ENCODE data around the gene SIK2.
"Not testable (repeated sequence)": the region's sequence is repeated elsewhere in the genome, so short reads cannot be mapped to it uniquely, and the experiment has no call there.

SIK2 gene

GRCh38 chr11:111658493-111658892, 56.2 kb downstream of the SIK2 start:
- DNase-seq (ENCODE audit: low spot score), result not testable (repeated sequence)

- DNase-seq (ENCODE audit: low spot score), result no peak
Observed at GRCh38 chr11:111659201-111660115, 57.2 kb downstream of the SIK2 start.

- no peak for DNase-seq (ENCODE audit: low spot score)
Observed at GRCh38 chr11:111660822-111661221, 58.6 kb downstream of the SIK2 start.

GRCh38 chr11:111663820-111664219, 61.6 kb downstream of the SIK2 start:
- no peak for DNase-seq (ENCODE audit: low spot score)

DNA sequence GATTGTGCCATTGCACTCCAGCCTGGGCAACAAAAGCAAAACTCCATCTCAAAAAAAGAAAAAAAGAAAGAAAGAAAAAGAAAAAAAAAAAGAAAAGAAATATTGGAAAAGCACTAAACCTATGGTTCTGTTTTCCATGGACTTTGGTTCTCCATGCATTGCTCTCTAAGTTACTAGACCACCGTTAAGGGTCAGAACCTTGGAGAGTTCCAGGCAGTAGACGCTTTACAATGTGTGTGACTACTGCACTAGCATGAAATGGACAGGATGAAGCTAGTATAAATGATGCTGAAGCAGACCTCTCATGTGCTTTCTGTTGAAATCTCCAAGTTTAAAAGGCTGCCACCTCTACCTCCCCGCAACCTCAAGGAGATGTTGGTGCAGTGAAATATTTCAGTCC, 63.5 kb downstream of the SIK2 start:
- DNase-seq (ENCODE audit: low spot score), result no peak

GRCh38 chr11:111668980-111669379, 66.7 kb downstream of the SIK2 start:
- no peak for DNase-seq (ENCODE audit: low spot score)

DNA sequence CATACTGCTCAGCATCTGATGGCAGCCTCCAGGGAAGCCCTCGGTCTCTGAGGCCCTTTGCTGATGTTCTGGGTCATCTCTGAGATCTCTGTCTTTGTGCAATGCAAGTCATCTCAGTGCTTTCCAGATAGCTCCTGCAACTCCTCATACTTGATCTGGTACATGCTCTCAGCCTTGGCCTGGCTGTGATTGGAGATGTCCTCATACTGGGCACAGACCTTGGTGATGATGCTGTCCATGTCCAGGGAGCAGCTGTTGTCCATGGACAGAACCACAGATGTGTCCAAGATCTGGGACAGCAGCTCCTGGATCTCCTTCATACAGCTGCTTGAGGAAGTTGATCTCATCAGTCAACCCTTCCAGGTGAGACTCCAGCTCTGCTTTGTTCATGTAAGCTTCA, 69.1 kb downstream of the SIK2 start:
- DNase-seq (ENCODE audit: low spot score), result no peak

DNA sequence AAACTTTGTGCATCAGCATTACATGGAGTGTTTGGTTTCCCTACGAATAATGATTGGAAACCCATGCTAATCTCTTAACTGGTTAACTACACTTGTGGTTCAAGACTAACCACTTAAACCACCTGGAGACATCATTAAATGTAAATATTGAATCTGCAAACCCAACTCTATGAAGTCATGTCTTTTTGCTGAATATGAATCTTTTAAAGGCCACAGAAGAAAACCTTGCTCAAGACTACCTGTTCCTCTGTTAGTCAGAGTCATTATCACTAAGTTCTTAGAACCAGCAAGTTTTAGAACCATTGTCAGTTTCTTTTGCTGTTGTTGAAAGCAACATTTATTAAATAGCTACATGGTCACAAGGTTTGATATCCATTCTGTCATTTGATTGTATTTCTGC, 70.7 kb downstream of the SIK2 start:
- DNase-seq (ENCODE audit: low spot score), result no peak

GRCh38 chr11:111674941-111675340, 72.7 kb downstream of the SIK2 start:
- DNase-seq (ENCODE audit: low spot score), result no peak

DNA sequence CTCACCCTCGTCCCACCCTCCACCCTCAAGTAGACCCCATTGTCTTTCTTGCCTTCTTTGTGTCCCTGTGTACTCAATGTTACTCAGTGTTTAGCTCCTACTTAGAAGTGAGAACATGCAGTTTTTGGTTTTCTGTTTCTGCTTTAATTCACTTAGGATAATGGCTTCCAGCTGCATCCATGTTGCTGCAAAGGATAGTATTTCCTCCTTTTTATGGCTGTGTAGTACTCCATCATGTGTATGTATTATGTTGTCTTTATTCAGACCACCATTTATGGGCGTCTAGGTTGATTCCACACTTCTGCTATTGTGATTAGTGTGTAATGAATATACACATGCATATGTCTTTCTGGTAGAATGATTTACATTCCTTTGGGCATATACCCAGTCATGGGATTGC, 73.6 kb downstream of the SIK2 start:
- DNase-seq (ENCODE audit: low spot score), result no peak

- no peak for DNase-seq (ENCODE audit: low spot score)
Observed at GRCh38 chr11:111676878-111677585, 74.8 kb downstream of the SIK2 start.

DNA sequence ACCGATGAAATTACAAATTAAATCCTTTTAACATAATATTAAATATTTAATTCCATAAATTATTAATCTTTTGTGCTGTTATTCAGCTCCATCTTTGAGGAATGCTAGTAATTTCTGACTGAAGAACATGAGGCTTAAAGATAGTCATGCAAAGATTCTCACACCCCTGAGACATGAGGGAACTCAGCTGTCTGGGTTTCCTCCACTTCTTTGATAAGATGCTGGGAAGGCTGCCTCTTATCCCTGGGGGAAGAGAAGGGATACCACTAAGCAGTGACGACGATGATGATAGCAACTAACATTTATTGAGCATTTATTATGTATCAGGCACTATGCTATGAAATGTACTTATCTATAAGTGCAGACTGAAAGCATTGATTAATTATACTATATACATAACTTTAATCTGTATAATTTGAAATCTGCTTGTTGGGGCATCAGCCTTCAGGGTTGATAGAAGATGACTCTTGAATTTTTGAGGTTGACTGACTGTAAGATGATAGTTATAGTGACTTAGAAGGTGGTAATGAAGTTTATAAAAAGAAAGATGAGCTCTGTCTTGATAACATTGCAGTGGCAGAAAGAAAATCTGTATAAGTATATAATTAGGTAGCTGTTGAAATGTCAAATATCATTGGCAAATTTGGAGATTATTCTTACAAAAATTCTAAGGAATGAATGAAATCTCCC, 78.4 kb downstream of the SIK2 start:
- DNase-seq (ENCODE audit: low spot score), result no peak

- DNase-seq (ENCODE audit: low spot score), result no peak
Observed at GRCh38 chr11:111683806-111684205, 81.6 kb downstream of the SIK2 start.

DNA sequence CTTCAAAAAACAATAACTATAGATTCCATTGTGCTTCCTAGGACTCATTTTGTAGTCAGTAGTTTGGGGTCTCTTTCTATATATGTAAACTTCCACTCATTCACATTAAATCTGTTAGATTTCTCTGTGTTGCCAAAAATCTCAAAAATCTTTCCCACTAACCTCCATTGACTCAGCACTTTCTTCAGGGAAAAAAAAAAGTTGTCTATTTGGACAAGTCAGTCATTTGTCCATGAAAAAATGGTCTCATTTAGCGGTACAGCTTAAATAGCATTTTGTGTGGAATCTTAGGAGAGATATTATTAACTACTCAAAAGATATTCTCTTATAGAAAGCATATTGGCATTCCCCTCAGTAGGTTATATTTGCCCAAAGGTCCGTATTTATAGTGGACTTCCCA, 82.0 kb downstream of the SIK2 start:
- DNase-seq (ENCODE audit: low spot score), result no peak

DNA sequence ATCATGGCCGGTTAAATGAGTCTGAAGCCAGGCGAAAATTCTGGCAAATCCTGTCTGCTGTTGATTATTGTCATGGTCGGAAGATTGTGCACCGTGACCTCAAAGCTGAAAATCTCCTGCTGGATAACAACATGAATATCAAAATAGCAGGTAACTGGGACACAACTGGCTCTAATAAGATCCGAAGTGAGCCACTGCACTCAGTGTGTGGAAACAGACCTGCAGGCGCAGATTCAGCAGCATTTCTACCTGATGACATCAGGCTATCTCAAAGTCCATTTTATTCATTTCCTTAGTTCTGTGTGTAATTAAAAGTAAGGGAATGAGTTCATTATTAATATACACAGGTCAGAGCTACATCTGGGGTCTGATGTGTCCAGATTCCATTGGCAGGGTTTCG, 85.8 kb downstream of the SIK2 start:
- DNase-seq (ENCODE audit: low spot score), result no peak

DNA sequence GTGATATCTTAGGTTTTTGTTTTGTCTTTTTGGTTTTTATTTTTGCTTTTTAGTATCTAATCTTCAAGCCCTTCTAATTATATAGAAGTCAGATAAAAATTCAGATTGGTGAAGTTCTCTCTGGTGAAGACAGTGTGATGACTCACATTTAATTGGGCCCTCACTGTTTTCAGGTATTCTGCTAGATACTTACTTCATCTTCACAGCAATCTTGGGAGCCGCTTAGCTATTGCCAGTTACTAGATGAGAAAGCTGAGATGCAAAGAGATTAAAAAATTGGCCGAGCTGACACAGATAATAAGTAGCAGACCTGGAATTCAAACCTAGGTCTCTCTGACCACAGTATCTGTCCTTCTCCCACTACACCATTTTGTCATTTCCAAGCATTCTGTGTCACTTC, 88.9 kb downstream of the SIK2 start:
- no peak for DNase-seq (ENCODE audit: low spot score)

DNA sequence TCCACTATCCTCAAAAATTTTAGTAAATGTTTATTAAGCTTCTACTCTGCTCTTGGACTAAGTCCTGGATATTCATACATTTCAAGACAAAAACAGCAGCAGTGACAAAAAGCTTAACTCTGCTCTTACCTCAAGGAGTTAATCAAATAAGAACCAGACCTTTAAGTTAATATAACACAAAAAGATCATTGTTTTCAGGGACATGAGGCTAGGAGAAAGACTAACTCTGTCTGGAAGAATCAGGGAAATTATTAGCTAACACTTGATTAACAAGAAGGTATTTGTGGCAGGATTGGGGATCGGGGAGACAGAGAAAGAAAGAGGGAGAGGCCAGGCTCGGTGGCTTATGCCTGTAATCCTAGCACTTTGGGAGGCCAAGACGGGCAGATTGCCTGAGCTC, 89.5 kb downstream of the SIK2 start:
- DNase-seq (ENCODE audit: low spot score), result no peak

- DNase-seq (ENCODE audit: low spot score), result no peak
Observed at GRCh38 chr11:111693224-111693937, 91.1 kb downstream of the SIK2 start.

DNA sequence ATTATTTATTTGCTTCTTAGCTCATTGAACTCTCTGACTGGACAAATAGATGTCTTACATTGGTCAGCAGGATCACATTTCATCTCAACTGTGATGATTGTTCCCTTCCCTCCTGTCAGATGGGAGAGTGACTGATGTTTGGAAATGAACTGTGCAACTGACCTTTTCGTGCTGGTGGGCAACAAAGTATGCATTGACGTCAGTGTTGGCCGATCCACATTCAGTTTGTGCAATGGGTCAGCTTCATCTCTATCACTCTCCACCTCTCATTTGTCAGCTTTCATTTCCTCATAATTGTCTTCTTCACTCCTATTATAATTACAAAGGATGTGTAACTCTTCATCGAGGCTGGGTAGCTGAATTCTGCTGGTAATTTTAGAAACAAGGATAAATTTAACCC, 92.6 kb downstream of the SIK2 start:
- DNase-seq (ENCODE audit: low spot score), result no peak

GRCh38 chr11:111696556-111696955, 94.3 kb downstream of the SIK2 start:
- DNase-seq (ENCODE audit: low spot score), result no peak

DNA sequence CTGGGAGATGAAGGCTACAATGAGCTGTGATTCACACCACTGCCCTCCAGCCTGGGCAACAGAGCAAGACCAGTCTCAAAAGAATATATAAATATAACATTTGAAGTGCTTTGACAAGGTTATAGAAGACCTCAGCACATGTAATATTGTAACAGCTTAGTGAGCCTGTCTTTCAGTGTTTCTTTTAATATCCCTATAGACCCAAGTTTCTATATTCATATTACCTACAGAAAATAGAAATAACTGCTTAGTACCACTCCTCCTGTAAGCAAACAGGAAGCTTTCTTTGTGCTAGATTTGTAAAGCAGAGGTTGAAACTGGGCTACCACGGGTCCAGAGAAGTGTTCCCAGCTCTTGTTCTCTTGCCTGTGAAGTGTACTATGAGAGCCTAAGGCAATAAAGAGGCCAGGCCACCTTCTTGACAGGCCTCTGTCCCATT, 95.7 kb downstream of the SIK2 start:
- DNase-seq (ENCODE audit: low spot score), result no peak
